HG02678 (cell line): ENCODE data around the gene GPS2.
"Not testable (repeated sequence)": the region's sequence is repeated elsewhere in the genome, so short reads cannot be mapped to it uniquely, and the experiment has no call there.

Source experiments
- ATAC-seq: cut with Tn5 transposase; IDR thresholded peaks from one replicate; pipeline ENCODE4 v1.9.1; 2021; ENCODE audit warnings: mild to moderate bottlenecking, moderate library complexity; ENCODE audit not compliant: unreplicated experiment

Gene GPS2

GRCh38 chr17:7340179-7340578 lies 25.0 kb upstream of the GPS2 start:
- no peak for ATAC-seq

DNA sequence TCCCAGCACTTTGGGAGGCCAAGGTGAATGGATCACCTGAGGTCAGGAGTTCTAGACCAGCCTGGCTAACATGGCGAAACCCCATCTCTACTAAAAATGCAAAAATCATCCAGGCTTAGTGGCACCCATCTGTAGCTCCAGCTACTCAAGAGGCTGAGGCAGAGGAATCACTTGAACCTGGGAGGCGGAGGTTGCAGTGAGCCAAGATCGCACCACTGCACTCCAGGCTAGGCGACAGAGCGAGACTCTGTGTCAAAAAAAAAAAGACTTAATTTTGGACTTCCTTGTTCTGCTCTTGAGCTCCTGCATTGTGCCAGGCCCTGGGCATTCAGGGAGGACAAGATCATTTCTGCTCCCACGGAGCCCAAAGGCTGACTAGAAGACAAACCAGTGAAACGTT lies 22.4 kb upstream of the GPS2 start:
- ATAC-seq, result not testable (repeated sequence)

- ATAC-seq, result peak; percentile 65
These were observed 21.3 kb upstream of the GPS2 start, which contains the start of gene ACAP1 for GRCh38 chr17:7336240-7337175. TSS of gene ACAP1 (plus strand) at chr17:7336529. CDS start at chr17:7336735, 206 bp downstream.

DNA sequence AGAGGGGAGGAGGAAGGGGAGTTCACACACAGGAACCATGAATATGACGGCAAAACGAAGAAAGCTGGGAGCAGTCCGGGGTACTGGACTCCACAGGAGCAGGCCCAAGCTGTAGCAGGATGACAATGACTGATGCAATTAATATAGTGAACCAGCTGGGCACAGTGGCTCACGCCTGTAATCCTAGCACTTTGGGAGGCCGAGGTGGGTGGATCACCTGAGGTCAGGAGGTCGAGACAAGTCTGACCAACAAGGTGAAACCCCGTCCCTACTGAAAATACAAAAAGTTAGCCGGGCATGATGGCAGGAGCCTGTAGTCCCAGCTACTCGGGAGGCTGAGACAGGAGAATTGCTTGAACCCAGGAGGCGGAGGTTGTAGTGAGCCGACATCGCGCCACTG lies 20.6 kb upstream of the GPS2 start:
- ATAC-seq, result not testable (repeated sequence)

DNA sequence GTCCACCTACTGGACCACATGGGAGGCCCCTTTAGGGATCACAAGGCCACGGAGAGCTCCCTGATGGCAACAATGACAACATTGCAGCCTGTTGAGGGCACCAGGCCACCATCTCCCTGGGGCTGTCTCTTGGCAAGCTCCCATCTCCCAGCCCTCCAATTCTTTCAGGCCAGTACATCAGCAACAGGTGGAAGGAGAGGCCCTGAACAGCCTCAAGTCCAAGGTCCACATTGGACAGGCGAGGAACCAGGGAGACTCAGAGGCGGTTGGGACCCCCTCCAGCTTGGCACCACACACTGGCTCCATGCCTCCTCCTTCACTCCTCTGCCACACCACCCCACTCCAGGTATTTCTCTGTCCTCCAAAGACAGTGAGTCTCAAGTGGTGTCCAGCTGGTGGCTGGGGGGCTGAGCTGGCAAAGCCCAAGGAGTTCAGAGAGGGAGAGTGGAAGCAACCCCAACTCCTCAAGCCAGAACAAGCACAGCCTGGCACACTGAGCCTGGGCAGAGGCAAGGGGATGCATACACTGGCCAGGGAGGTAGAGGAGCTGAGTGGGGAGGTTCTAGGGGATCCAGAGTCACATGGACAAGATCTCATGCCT lies 19.9 kb upstream of the GPS2 start:
- ATAC-seq, result no peak

- not testable (repeated sequence) for ATAC-seq
These were observed 17.5 kb upstream of the GPS2 start for GRCh38 chr17:7332600-7333069.

DNA sequence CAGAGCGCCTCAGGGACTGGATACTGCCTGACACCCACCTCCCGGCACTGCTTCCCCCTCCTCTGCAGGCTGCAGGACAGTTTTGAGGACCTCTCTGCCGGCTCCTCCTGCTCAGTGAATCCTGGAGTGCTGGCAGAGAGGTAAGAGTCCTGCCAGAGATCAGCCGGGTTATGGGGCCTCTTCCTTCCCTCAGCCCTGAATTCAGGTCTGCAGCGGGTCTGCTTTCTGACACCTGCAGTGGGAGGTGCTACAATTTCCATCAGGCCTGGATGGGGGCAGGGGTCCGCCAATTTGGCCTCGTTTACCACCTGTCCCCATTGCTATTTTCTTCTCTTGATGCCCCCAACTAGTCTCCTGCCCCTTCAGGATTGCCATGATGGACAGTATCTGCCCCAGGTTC lies 17.0 kb upstream of the GPS2 start:
- no peak for ATAC-seq

GRCh38 chr17:7330638-7331015 lies 15.5 kb upstream of the GPS2 start:
- ATAC-seq, result no peak

GRCh38 chr17:7329997-7330637 lies 15.0 kb upstream of the GPS2 start:
- peak; percentile 36 for ATAC-seq

GRCh38 chr17:7329374-7329996 lies 14.3 kb upstream of the GPS2 start:
- ATAC-seq, result peak; percentile 67

- peak; percentile 19 for ATAC-seq
These were observed 13.7 kb upstream of the GPS2 start, which contains the start of gene NEURL4 for GRCh38 chr17:7328840-7329373. TSS of gene NEURL4 (minus strand) at chr17:7329335. CDS start at chr17:7329312, 23 bp downstream.

DNA sequence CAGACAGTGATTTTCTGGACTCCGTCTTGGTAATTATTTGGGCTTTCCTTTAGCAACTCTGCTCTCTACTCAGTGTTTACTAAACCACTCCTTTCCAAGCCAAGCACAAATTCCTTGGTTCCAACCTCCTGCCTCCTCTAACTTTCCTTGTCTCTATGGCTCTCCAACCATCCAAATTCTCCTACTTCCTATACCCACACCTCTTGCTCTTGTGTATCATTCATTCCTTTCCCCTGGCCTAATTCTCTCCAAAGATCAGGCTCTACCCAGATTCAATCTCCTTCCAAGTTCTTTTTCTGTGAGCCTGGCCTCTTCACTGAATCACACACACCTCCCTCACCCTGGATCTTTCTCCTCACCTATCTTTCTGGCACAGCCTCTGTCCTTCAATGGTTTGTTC lies 12.8 kb upstream of the GPS2 start:
- ATAC-seq, result no peak

DNA sequence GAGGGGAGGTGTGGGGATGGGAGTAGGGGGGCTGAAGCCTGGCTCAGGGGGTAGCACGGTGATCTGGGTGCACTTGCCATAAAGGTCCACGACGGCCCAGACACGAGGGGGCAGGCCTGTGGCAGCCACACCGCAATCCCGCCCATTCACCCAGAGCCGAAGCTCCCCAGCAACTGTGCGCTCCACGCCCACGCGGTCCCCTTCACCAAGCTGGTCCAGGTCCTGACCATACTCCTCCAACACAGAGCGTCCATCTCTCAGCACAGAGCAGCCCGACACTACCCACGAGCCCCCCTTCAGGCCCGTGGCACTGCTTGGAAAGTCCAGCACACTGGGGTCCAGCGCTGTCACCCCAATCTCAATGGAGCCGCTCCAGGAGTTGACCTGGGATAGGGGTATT lies 12.3 kb upstream of the GPS2 start:
- ATAC-seq, result no peak

DNA sequence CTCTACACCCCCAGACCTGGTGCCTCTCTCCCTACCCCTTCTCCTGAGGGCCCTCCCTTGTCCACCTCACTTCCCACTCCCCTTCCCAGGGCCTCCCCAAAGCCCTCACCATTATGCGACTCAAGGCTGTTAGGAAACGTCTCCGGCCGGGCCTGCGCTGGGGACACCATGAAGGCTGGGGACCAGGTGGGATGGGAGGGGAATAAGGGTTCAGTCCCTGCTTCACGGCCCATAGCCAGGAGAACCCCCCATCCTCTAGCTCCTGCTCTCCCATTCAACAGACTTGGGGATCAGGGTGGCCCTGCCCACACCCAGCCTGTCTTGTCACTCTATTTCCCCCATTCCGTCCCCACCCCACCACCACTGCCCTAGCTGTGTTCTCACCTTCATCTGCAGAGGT lies 11.9 kb upstream of the GPS2 start:
- no peak for ATAC-seq

DNA sequence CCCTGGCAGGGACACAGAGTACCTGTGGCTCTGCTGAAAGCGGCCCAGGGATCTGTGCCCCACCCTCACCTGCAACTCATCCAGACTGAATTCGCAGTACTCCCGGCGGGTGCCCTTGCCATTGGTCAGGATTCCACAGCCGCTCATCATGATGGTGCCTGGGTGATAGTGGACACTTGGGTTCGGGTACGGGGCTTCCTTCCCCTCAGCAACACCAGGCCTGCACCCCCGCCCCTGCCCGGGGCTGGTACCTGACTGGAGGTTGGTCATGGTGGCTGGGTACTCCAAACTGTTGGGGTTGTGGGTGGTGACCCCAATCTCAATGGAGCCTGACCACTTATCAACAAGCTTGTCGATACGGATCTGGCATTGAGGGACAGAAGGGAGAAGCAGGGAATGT lies 11.0 kb upstream of the GPS2 start:
- no peak for ATAC-seq

DNA sequence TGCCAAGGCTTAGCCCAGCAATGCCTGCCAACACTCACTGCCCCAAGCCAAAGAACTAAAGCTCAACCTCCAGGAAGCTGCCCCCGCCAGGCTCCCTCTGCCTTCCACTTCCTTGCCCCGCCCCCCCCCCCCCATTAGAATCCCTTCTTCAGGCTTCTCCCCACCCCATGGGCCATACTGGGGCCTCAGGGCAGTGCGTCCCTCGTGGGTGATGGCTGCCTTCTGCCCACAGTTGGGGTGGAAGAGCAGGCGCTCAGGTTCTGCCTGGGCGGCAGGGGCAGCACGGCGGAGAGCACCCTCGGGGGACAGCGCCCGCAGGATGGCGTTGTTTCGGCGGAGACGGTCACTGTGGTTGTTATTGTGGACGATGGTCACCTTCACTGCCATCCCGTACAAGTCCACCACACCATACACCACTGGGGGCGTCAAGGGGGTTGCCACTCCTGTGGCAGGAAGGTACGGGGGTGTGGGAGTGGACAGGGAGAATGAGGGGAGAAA lies 9.9 kb upstream of the GPS2 start:
- no peak for ATAC-seq

GRCh38 chr17:7324438-7324779 lies 9.2 kb upstream of the GPS2 start:
- no peak for ATAC-seq

DNA sequence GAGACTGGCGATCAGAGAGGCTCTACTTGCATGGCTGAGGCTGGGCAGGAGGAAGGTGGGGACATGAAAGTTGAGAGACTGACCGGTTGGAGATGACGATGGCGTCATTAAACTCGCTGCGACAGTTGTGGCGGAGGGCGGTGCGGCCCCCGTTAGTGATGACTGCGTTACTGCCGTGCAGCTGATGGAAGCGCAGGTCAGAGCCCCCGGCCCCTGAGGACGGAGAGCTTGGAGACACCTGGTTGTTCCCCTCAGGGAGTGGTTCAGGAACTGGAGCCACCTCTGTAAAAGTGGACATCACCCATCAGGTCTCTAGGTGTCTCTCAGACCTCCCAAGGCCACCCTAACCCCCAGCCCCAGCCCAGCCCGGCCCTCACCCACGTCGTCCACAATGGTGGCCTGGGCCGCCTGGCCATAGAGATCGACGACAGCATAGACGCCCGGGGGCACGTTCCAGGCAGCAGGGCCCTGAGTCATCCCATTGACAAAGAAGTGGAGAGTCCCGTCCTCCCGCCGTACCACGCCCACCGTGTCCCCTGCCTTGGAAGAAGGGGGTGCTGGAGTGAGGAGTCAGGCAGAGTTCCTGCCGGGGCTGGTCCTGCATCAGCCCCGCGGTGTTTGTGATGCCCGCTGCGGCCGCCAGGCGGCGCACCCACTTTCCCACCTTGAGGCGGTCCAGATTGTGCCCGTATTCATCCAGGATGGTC lies 8.7 kb upstream of the GPS2 start:
- ATAC-seq, result no peak

- no peak for ATAC-seq
These were observed 7.5 kb upstream of the GPS2 start for GRCh38 chr17:7322520-7323194.

DNA sequence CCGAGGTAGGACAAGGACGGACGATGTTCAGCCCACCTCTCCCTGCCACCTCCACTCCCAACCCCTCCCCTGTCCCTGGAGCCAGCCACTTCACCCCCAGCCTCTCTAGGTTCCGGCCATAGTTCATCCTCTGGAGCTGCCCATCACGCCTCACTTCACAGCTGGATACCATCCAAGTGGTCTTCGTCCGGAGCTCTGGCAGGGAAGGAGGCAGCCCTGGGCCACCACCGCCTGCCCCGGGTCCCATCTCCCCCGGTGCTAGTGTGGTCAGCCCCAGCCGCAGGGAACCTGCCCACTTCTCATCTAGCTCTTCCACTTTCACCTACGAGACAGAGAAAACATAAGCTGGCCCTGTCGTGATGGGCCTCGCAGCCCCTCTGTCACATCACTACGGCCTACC lies 6.3 kb upstream of the GPS2 start:
- no peak for ATAC-seq
